ENCODE measurements around the gene DGKB. TPM values are rescaled to one million over a fixed set of nuclear protein-coding genes. Genes with fewer than 3 reads are reported as not detected.

Gene DGKB
- total RNA-seq, 1 experiment from 2014 or later, result not detected

DNA sequence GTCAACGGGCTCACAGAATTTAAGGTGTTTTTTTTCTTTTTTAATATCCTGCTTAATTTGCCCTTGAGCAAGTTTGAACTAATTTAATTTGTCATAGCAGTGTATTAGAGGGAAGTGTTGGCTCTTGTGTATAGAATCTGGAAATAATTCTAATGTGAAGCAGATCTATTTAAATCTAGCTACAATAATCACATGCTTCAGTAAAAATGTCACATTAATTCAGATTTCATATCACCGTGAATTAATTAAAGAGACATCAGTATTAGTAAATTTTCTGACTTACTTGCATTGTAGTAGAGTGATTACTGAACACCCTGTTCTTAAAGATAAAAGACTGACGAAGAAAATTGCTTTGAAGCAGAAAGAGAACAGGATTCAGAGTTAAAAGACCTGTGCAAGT, 124.7 kb downstream of the DGKB start:
- TF ChIP-seq, protein P1, sequence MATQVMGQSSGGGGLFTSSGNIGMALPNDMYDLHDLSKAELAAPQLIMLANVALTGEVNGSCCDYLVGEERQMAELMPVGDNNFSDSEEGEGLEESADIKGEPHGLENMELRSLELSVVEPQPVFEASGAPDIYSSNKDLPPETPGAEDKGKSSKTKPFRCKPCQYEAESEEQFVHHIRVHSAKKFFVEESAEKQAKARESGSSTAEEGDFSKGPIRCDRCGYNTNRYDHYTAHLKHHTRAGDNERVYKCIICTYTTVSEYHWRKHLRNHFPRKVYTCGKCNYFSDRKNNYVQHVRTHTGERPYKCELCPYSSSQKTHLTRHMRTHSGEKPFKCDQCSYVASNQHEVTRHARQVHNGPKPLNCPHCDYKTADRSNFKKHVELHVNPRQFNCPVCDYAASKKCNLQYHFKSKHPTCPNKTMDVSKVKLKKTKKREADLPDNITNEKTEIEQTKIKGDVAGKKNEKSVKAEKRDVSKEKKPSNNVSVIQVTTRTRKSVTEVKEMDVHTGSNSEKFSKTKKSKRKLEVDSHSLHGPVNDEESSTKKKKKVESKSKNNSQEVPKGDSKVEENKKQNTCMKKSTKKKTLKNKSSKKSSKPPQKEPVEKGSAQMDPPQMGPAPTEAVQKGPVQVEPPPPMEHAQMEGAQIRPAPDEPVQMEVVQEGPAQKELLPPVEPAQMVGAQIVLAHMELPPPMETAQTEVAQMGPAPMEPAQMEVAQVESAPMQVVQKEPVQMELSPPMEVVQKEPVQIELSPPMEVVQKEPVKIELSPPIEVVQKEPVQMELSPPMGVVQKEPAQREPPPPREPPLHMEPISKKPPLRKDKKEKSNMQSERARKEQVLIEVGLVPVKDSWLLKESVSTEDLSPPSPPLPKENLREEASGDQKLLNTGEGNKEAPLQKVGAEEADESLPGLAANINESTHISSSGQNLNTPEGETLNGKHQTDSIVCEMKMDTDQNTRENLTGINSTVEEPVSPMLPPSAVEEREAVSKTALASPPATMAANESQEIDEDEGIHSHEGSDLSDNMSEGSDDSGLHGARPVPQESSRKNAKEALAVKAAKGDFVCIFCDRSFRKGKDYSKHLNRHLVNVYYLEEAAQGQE (IDR thresholded peaks at IDR 0.05; ENCODE audit: insufficient read depth in 1 of 2, low read depth in 2 of 2, low read length in 1 of 2), result no peak
- TF ChIP-seq, protein P2, sequence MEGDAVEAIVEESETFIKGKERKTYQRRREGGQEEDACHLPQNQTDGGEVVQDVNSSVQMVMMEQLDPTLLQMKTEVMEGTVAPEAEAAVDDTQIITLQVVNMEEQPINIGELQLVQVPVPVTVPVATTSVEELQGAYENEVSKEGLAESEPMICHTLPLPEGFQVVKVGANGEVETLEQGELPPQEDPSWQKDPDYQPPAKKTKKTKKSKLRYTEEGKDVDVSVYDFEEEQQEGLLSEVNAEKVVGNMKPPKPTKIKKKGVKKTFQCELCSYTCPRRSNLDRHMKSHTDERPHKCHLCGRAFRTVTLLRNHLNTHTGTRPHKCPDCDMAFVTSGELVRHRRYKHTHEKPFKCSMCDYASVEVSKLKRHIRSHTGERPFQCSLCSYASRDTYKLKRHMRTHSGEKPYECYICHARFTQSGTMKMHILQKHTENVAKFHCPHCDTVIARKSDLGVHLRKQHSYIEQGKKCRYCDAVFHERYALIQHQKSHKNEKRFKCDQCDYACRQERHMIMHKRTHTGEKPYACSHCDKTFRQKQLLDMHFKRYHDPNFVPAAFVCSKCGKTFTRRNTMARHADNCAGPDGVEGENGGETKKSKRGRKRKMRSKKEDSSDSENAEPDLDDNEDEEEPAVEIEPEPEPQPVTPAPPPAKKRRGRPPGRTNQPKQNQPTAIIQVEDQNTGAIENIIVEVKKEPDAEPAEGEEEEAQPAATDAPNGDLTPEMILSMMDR (IDR thresholded peaks at IDR 0.05), result no peak
- no peak for TF ChIP-seq SIN3A (IDR thresholded peaks at IDR 0.05; ENCODE audit: borderline replicate concordance, insufficient read depth, low read depth, low read length)
- TF ChIP-seq TCF7L2 (IDR thresholded peaks at IDR 0.05; ENCODE audit: low read depth, low read length), result no peak
- TF ChIP-seq POLR2AphosphoS5 (IDR thresholded peaks at IDR 0.05; ENCODE audit: low read depth, low read length), result no peak
- Histone ChIP-seq H3K9me3 (ENCODE audit: control insufficient read depth, insufficient read depth, low read depth, low read length) (no peaks in the 10 kb centered on the region; the same call in 1 of the 2 replicates), H3K4me3 (ENCODE audit: low read depth in 2 of 2, low read length in 2 of 2) (no peak overlapping the region), H3K4me1 (ENCODE audit: control insufficient read depth, insufficient read depth, low read length) (no peaks in the 10 kb centered on the region), H3K27ac (ENCODE audit: low read length) (no peak overlapping the region), H3K27me3 (ENCODE audit: control insufficient read depth, insufficient read depth, low read length) (no peaks in the 10 kb centered on the region), H3K36me3 (ENCODE audit: control insufficient read depth, insufficient read depth, low read length) (no peaks in the 10 kb centered on the region)
- intact Hi-C loops (cut with micrococcal nuclease; ENCODE audit: unreplicated experiment), result no loop called here
- ChIA-PET CTCF (no interaction called here), POLR2A (no interaction called here)
- in situ Hi-C loops (cut with HindIII; ENCODE audit: low pct_unique_long_range_greater_than_20kb, low sequenced_read_pairs), result no loop called here
- ATAC-seq (no peak), DNase-seq (ENCODE audit: low read depth, low spot score) (no peak)
- BruUV-seq (replicated peaks), result no TSS peak

DNA sequence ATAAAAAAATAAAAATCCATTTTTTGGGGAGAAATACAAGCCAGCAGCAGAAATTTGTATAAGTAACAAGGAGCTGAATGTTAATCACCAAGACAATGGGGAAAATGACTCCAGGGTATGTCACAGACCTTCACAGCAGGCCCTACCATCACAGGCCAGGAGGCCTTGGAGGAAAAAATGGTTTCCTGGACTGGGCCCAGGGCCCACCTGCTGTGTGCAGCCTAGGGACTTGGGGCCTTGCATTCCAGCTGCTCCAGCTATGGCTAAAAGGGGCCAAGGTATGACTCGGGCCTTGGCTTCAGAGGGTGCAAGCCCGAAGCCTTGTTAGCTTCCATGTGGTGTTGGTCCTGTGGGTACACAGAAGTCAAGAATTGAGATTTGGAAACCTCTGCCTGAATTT, 126.3 kb downstream of the DGKB start:
- TF ChIP-seq, protein P1 (IDR thresholded peaks at IDR 0.05; ENCODE audit: insufficient read depth in 1 of 2, low read depth in 2 of 2, low read length in 1 of 2), result no peak
- TF ChIP-seq POLR2AphosphoS5 (IDR thresholded peaks at IDR 0.05; ENCODE audit: low read depth, low read length) (no peak), SIN3A (IDR thresholded peaks at IDR 0.05; ENCODE audit: borderline replicate concordance, insufficient read depth, low read depth, low read length) (no peak), TCF7L2 (IDR thresholded peaks at IDR 0.05; ENCODE audit: low read depth, low read length) (no peak)
- TF ChIP-seq, protein P2 (IDR thresholded peaks at IDR 0.05), result no peak
- no peaks in the 10 kb centered on the region for H3K4me1 ChIP-seq (ENCODE audit: control insufficient read depth, insufficient read depth, low read length)
- POLR2A ChIA-PET, result no interaction called here
- H3K27ac ChIP-seq (ENCODE audit: low read length), result no peak overlapping the region
- no peak for DNase-seq (ENCODE audit: low read depth, low spot score)
- BruUV-seq (replicated peaks), result no TSS peak
- CTCF ChIA-PET, result no interaction called here
- no peak overlapping the region for H3K4me3 ChIP-seq (ENCODE audit: low read depth in 2 of 2, low read length in 2 of 2)
- no peak for ATAC-seq
- in situ Hi-C loops (cut with HindIII; ENCODE audit: low pct_unique_long_range_greater_than_20kb, low sequenced_read_pairs) (no loop called here), intact Hi-C loops (cut with micrococcal nuclease; ENCODE audit: unreplicated experiment) (no loop called here)
- H3K9me3 ChIP-seq (ENCODE audit: control insufficient read depth, insufficient read depth, low read depth, low read length), result no peaks in the 10 kb centered on the region; the same call in 1 of the 2 replicates
- no peaks in the 10 kb centered on the region for H3K36me3 ChIP-seq (ENCODE audit: control insufficient read depth, insufficient read depth, low read length)
- no peaks in the 10 kb centered on the region for H3K27me3 ChIP-seq (ENCODE audit: control insufficient read depth, insufficient read depth, low read length)
